HepG2 (cell line): ENCODE results near the gene TSN. TPM values are rescaled to one million over a fixed set of nuclear protein-coding genes. Genes with fewer than 3 reads are reported as not detected.

Experiments
- ARID5B ChIP-seq: IDR thresholded peaks from 2 replicates; pipeline ENCODE4 v1.4.0; 2020; ENCODE audit warnings: mild to moderate bottlenecking, missing genetic modification reagents
- CSRNP2 ChIP-seq: sonication (generic); formaldehyde crosslinking; conservative IDR thresholded peaks from 2 replicates; pipeline ENCODE4 v1.8.0; 2022; ENCODE audit warnings: low read depth, missing genetic modification reagents
- GMEB1 ChIP-seq: sonication (generic); formaldehyde crosslinking; IDR thresholded peaks from 2 replicates; pipeline ENCODE4 v1.5.1; 2020; ENCODE audit warnings: missing genetic modification reagents, mild to moderate bottlenecking, borderline replicate concordance
- HNRNPLL ChIP-seq: fragments of 200-400 bp; formaldehyde crosslinking; IDR thresholded peaks from 2 replicates; pipeline ENCODE4 v1.6.1; 2017; ENCODE audit warnings: mild to moderate bottlenecking, low read depth, low read length; ENCODE audit not compliant: poor library complexity, severe bottlenecking
- HOXA5 ChIP-seq: sonication (generic); formaldehyde crosslinking; IDR thresholded peaks from 2 replicates; pipeline ENCODE4 v1.4.0; 2020; ENCODE audit warnings: missing genetic modification reagents
- PRDM4 ChIP-seq: sonication (generic); formaldehyde crosslinking; IDR thresholded peaks from 2 replicates; pipeline ENCODE4 v1.9.0; 2021; ENCODE audit warnings: missing genetic modification reagents, borderline replicate concordance
- RNF2 ChIP-seq: fragments of 450-650 bp; conservative IDR thresholded peaks from 2 replicates; pipeline ENCODE4 v1.6.1; 2016; ENCODE audit warnings: low read depth
- SETDB1 ChIP-seq: sonication (generic); formaldehyde crosslinking; IDR thresholded peaks from 2 replicates; pipeline ENCODE4 v1.5.1; 2020; ENCODE audit warnings: missing genetic modification reagents, mild to moderate bottlenecking, borderline replicate concordance
- ZBTB46 ChIP-seq: sonication (generic); formaldehyde crosslinking; IDR thresholded peaks from 2 replicates; pipeline ENCODE4 v1.4.0; 2020; ENCODE audit warnings: mild to moderate bottlenecking, missing genetic modification reagents, borderline replicate concordance
- ZFP91 ChIP-seq: sonication (generic); formaldehyde crosslinking; IDR thresholded peaks from 2 replicates; pipeline ENCODE4 v1.9.0; 2022; ENCODE audit warnings: missing genetic modification reagents, mild to moderate bottlenecking, borderline replicate concordance
- ZNF225 ChIP-seq: sonication (generic); formaldehyde crosslinking; IDR thresholded peaks from 2 replicates; pipeline ENCODE4 v1.4.0; 2020; ENCODE audit warnings: mild to moderate bottlenecking, missing genetic modification reagents
- ZNF430 ChIP-seq: sonication (generic); formaldehyde crosslinking; IDR thresholded peaks from 2 replicates; pipeline ENCODE4 v1.9.0; 2021; ENCODE audit warnings: mild to moderate bottlenecking, missing genetic modification reagents
- ZNF891 ChIP-seq: sonication (generic); formaldehyde crosslinking; IDR thresholded peaks from 2 replicates; pipeline ENCODE4 v1.5.0; 2020; ENCODE audit warnings: mild to moderate bottlenecking, missing genetic modification reagents
- polyA plus RNA-seq, 8 experiments: library from polyadenylated mRNA; depleted of rRNA in 3 of 8; stranded (reverse) in 7 of 8; unstranded in 1 of 8; fragments of >200 nt; fragmentation: Illumina TruSeq in 4 of 8; extraction: Trizol in 4 of 8; gene quantifications; 2 replicates each; pipeline versions ENCODE4 v1.2.1 to v1.2.3, GENCODE V29; 2011 to 2016; ENCODE audit warnings: low read depth in 4 of 8, missing spikeins in 1 of 8, mixed read lengths in 1 of 8; ENCODE audit not compliant: insufficient read depth in 1 of 8
- total RNA-seq, 5 experiments: library from RNA; depleted of rRNA; stranded (reverse); fragments of >200 nt; fragmentation: Illumina TruSeq; extraction: Trizol; gene quantifications; 2 replicates each; pipeline ENCODE4 v1.2.3, GENCODE V29; 2016; ENCODE audit warnings: low read depth in 1 of 5

The TSN gene
- total and polyA plus RNA-seq, 2 of the 13 experiments (the other 11 are each of a cell fraction or from before 2014, with no cell fraction given) = 56.4 to 115 TPM

GRCh38 chr2:121736462-121737336, 18.8 kb upstream of the TSN start, which contains the start of gene NIFK (continued):
- no peak for TF ChIP-seq SETDB1 (CRISPR knock-in tag)
- peak; percentile 54; the same call in 1 of the 2 replicates for TF ChIP-seq RNF2
- peak; percentile 88 for TF ChIP-seq HNRNPLL
- 0 out of 2 replicates have a peak, but pooled peaks have one; percentile 26 for TF ChIP-seq CSRNP2
- peak; percentile 66; the same call in 1 of the 2 replicates for TF ChIP-seq ZNF430 (CRISPR knock-in tag)
- TF ChIP-seq GMEB1 (CRISPR knock-in tag) = peak; percentile 85
- TF ChIP-seq ZBTB46 (CRISPR knock-in tag) = 0 out of 2 replicates have a peak, but pooled peaks have one; percentile 38
- peak; percentile 90 for TF ChIP-seq ZNF891 (CRISPR knock-in tag)
- TF ChIP-seq ZNF225 (CRISPR knock-in tag) = peak; percentile 93
- peak; percentile 97 for TF ChIP-seq HOXA5
- TF ChIP-seq PRDM4 (CRISPR knock-in tag) = no peak
- peak; percentile 76; the same call in 1 of the 2 replicates for TF ChIP-seq ZFP91 (CRISPR knock-in tag)
- peak; percentile 18 for TF ChIP-seq ARID5B
